SK-N-MC (cell line): ENCODE results near the gene RPP14.
"Not testable (repeated sequence)": the region's sequence is repeated elsewhere in the genome, so short reads cannot be mapped to it uniquely, and the experiment has no call there.

ENCODE experiments used
- DNase-seq: peaks from one replicate; pipeline ENCODE4 v3.0.0-alpha.2; 2011; ENCODE audit warnings: low read depth, low spot score
- H3K27ac ChIP-seq: fragments of 200-600 bp; sonication (generic); 2 replicates; pipeline ENCODE4 v1.5.1; 2016; ENCODE audit warnings: mixed run types
- H3K36me3 ChIP-seq: fragments of 200-600 bp; sonication (generic); 2 replicates; pipeline ENCODE4 v1.6.1; 2017; ENCODE audit warnings: antibody characterized with exemption, low read length, mixed read lengths; ENCODE audit not compliant: insufficient read depth
- H3K4me3 ChIP-seq: fragments of 200-600 bp; sonication (generic); 2 replicates; pipeline ENCODE4 v1.5.1; 2016
- H3K9ac ChIP-seq: fragments of 200-600 bp; sonication (generic); 2 replicates; pipeline ENCODE4 v1.8.0; 2017; ENCODE audit warnings: mixed run types, mixed read lengths; ENCODE audit not compliant: insufficient read length
- H3K9me3 ChIP-seq: fragments of 200-600 bp; sonication (generic); 2 replicates; pipeline ENCODE4 v1.6.1; 2017; ENCODE audit warnings: low read depth, mild to moderate bottlenecking, antibody characterized with exemption, low read length, moderate library complexity, mixed read lengths
- EZH2 ChIP-seq: fragments of 200-600 bp; sonication (generic); IDR thresholded peaks from one replicate; pipeline ENCODE4 v1.6.1; 2017; ENCODE audit warnings: antibody characterized with exemption
- FOXP2 ChIP-seq: optimal IDR thresholded peaks from 2 replicates; pipeline ENCODE3; 2011; ENCODE audit warnings: mild to moderate bottlenecking, moderate library complexity; ENCODE audit not compliant: insufficient read depth; ENCODE audit errors: extremely low read length, control extremely low read depth
- POLR2AphosphoS5 ChIP-seq: IDR thresholded peaks from 2 replicates; pipeline ENCODE4 v1.6.1; 2012; ENCODE audit warnings: mild to moderate bottlenecking, low read depth, low read length, borderline replicate concordance

Gene RPP14

DNA sequence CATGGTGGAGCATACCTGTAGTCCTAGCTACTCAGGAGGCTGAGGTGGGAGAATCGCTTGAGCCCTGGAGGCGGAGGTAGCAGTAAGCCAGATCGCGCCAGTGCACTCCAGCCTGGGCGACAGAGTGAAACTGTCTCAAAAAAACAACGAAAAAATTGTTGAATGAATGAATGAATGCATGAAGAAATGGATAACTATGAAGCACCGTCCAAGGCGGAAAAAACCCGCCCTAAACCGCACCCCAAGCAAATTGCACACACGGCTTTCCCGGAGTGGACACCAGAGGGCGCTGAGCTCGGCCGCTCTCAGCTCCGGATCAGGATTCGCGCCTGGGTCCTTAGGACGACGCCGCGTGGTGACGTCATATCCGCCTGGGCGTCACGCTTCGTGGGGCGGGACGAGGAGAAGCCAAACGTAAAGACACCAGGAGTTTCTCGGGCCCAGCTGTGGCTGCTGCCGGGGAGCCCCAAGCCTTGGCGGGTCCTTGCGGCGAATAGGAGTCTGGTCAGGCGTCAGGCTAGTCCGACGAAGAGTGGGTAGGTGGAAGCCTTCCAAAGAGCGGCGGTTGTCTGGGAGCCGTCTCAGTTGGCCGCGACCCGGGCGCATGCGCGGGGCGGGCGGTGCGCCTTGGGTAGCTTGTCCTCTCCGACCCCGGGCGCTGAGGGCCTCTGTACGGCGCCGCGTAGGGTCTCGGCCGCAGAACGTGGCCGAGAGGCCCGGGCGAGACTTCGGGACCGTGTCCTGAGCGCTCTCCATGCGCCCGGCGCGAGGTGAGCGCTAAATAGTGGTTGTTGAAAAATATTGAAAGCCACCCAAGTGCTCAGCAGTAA, at the start of gene RPP14, which contains the start of gene HTD2:
Gene RPP14, plus strand, starts transcription at position 364 of the 830 bp plus-strand sequence. CDS start 4,085 bp downstream, outside the sequence.
Gene HTD2, plus strand, starts transcription at position 639 of the 830 bp plus-strand sequence. CDS start 11,094 bp downstream, outside the sequence.
- TF ChIP-seq EZH2 (no peak), POLR2AphosphoS5 (peak; percentile 91), FOXP2 (no peak)
- Histone ChIP-seq H3K27ac (peak within 1 kb of the TSS; percentile 85), H3K4me3 (peak within 1 kb of the TSS; percentile 92), H3K9me3 (no peaks in the 10 kb centered on the region), H3K36me3 (peaks cover 2% of the 10 kb centered on the region; the same call in 1 of the 2 replicates), H3K9ac (peak within 1 kb of the TSS; percentile 95)
- DNase-seq: peak; percentile 67

- Histone ChIP-seq H3K9ac (no peak overlapping the region), H3K27ac (no peak overlapping the region), H3K36me3 (peaks cover 91% of the 10 kb centered on the region), H3K9me3 (no peaks in the 10 kb centered on the region), H3K4me3 (no peak overlapping the region)
- TF ChIP-seq FOXP2 (no peak), EZH2 (no peak), POLR2AphosphoS5 (no peak)
- DNase-seq: no peak
These were observed 49.5 kb upstream of the RPP14 start for GRCh38 chr3:58256511-58256910.

GRCh38 chr3:58258392-58259055, 47.5 kb upstream of the RPP14 start:
- Histone ChIP-seq H3K36me3 (peaks cover 82% of the 10 kb centered on the region), H3K9me3 (no peaks in the 10 kb centered on the region), H3K27ac (no peak overlapping the region), H3K9ac (no peak overlapping the region), H3K4me3 (no peak overlapping the region)
- no peak for TF ChIP-seq EZH2
- no peak for DNase-seq

DNA sequence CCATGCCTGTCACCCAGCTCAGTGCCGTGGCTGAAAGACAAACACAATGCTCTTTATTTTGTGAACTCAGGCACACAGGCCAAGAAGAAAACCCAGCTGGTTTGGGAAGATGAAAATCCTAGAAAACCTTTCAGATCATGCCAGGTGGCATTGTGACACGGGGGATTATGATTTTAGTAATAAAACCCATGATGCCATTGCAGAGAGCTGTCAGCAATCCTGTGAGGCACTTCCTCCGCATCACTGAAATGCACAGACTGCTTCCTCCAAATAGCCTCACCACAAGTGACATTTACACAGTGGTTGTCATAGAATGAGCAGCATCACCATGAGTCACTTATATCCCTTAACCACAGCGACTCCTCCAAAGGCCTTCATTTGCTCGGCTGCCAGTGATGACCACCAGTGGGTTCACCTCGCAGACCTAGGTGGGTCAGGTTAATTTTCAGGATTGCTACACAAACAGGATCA, 45.7 kb upstream of the RPP14 start:
- Histone ChIP-seq H3K36me3 (peaks cover 76% of the 10 kb centered on the region), H3K27ac (no peak overlapping the region), H3K9me3 (no peaks in the 10 kb centered on the region), H3K4me3 (no peak overlapping the region), H3K9ac (no peak overlapping the region)
- no peak for TF ChIP-seq FOXP2
- TF ChIP-seq POLR2AphosphoS5: no peak
- no peak for TF ChIP-seq EZH2
- no peak for DNase-seq

DNA sequence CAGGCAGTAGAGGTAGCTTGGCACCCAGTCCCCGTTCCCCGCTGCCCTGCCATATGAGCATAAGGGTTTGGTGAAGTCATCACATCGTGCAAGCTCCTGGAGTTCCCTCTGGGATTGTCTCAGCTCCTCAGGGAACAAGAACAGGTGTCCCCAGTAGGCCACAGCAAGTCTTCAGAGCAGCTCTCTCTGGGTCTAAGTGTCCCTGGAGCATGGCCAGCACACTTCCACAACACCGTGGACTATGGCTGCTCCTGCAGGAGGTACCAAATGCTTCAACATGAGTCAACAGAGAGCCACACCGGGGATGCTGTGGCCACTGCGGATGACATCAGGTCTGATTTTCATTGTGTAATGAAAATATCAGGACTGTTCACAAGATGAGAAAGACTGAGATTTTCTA, 45.3 kb upstream of the RPP14 start:
- TF ChIP-seq POLR2AphosphoS5: no peak
- TF ChIP-seq EZH2: no peak
- no peak for TF ChIP-seq FOXP2
- Histone ChIP-seq H3K27ac (no peak overlapping the region), H3K4me3 (no peak overlapping the region), H3K9ac (no peak overlapping the region), H3K36me3 (peaks cover 80% of the 10 kb centered on the region), H3K9me3 (no peaks in the 10 kb centered on the region)
- DNase-seq: no peak

DNA sequence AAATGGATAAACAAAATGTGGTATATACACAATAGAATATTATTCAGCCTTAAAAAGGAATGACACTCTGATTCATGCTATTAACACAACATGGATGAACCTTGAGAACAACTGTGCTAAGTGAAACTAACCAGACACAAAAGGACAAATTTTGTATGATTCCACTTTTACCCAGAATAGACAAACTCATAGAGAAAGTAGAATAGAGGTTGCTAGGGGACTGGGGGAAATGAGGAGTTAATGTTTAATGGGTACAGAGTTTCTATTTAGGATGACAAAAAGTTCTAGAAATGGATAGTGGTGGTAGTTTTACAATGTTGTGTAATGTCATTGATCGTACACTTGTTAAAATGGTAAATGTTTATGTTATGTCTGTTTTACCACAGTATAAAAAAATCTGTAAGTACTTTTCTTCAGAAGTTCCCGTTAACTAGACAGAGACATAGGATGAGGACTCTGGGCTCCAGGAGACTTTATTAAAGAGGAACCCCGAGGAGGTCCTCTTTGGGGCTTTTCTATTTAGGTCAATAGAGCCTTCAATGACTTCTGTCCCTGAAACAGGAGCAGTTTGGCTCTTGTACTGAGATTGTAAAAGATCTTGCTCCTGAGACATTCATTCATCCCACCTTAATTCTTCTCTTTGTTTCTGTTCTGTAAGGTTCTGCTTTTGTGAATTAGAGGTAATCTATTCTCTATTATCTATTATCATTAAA, 43.9 kb upstream of the RPP14 start:
- TF ChIP-seq FOXP2 (no peak), POLR2AphosphoS5 (no peak), EZH2 (no peak)
- DNase-seq: no peak
- no peaks in the 10 kb centered on the region for H3K9me3 ChIP-seq
- H3K9ac ChIP-seq: no peak overlapping the region
- H3K36me3 ChIP-seq: peaks cover 80% of the 10 kb centered on the region
- H3K27ac ChIP-seq: 0 out of 2 replicates have a peak overlapping the region, but pooled peaks have one; percentile 25
- H3K4me3 ChIP-seq: no peak overlapping the region

DNA sequence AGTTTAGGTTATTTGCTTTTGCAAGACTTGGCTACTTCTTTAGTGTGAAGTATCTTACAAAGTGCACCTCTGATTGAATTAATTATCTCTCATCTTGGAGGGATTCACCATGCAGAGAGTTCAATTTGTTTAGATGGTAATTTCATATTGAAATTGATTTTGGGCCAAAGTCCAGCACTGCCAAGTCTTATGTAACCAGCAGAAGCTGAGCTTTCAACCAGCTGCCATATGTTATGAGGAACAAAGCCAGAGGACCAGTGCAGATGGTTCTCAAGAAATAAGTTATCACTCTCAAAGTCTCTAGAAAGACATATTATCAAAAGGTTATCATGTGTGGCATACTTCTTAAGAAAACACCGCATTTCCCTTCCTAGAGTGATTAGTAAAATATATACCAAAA, 39.5 kb upstream of the RPP14 start:
- H3K36me3 ChIP-seq: peaks cover 78% of the 10 kb centered on the region
- DNase-seq: no peak
- no peaks in the 10 kb centered on the region for H3K9me3 ChIP-seq
- peak overlapping the region; percentile 31; the same call in 1 of the 2 replicates for H3K27ac ChIP-seq
- no peak overlapping the region for H3K4me3 ChIP-seq
- TF ChIP-seq EZH2: no peak
- no peak for TF ChIP-seq POLR2AphosphoS5
- TF ChIP-seq FOXP2: no peak
- H3K9ac ChIP-seq: no peak overlapping the region

DNA sequence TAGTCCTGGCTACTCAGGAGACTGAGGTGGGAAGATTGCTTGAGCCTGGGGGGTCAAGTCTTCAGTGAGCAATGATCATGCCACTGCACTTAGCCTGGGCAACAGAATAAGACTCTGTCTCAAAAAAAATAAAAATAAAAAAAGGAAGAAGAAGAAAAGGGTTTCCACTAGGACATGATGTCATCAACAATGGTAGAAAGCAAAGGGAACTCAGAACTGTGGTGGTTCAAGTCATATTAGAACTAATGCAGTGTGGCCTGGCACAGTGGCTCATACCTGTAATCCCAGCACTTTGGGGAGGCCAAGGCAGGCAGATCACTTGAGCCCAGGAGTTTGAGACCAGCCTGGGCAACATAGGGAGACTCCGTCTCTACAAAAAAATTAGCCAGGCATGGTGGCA, 38.5 kb upstream of the RPP14 start:
- DNase-seq, H3K27ac ChIP-seq, H3K9ac ChIP-seq, H3K9me3 ChIP-seq, H3K4me3 ChIP-seq: not testable (repeated sequence)
- H3K36me3 ChIP-seq: peaks cover 78% of the 10 kb centered on the region
